ENCODE measurements around the gene NDUFAF2. TPM values are rescaled to one million over a fixed set of nuclear protein-coding genes. Genes with fewer than 3 reads are reported as not detected.

The NDUFAF2 gene
- total and polyA plus RNA-seq, 2 experiments from 2014 or later = 28.8 to 51.2 TPM

GRCh38 chr5:60958088-60958487 is 13.1 kb downstream of the NDUFAF2 start:
- Histone ChIP-seq H3K36me3 (no peaks in the 10 kb centered on the region), H3K27me3 (no peaks in the 10 kb centered on the region), H3K9me3 (ENCODE audit: low read depth) (no peaks in the 10 kb centered on the region), H3K4me3 (no peak overlapping the region), H3K4me1 (ENCODE audit: low read depth) (no peaks in the 10 kb centered on the region), H3K27ac (no peak overlapping the region)
- DNase-seq (ENCODE audit: low read depth in 1 of 2, low spot score in 1 of 2) = no peak
- no peak for TF ChIP-seq CTCF (IDR thresholded peaks at IDR 0.05; ENCODE audit: low read depth, low read length)

- Histone ChIP-seq H3K27ac (no peak overlapping the region), H3K4me3 (no peak overlapping the region), H3K4me1 (ENCODE audit: low read depth) (no peaks in the 10 kb centered on the region), H3K9me3 (ENCODE audit: low read depth) (no peaks in the 10 kb centered on the region), H3K36me3 (no peaks in the 10 kb centered on the region), H3K27me3 (no peaks in the 10 kb centered on the region)
- TF ChIP-seq CTCF (IDR thresholded peaks at IDR 0.05; ENCODE audit: low read depth, low read length) = no peak
- no peak for DNase-seq (ENCODE audit: low read depth in 1 of 2, low spot score in 1 of 2)
Observed at GRCh38 chr5:60958712-60959111, 13.7 kb downstream of the NDUFAF2 start.

- Histone ChIP-seq H3K9me3 (ENCODE audit: low read depth) (no peaks in the 10 kb centered on the region), H3K36me3 (no peaks in the 10 kb centered on the region), H3K4me3 (no peak overlapping the region), H3K27ac (no peak overlapping the region), H3K4me1 (ENCODE audit: low read depth) (no peaks in the 10 kb centered on the region), H3K27me3 (no peaks in the 10 kb centered on the region)
- peak; percentile 26 for TF ChIP-seq CTCF (IDR thresholded peaks at IDR 0.05; ENCODE audit: low read depth, low read length)
- peak in 1 of 2 donors; percentile 50 for DNase-seq (ENCODE audit: low read depth in 1 of 2, low spot score in 1 of 2)
Observed at GRCh38 chr5:60959156-60959555, 14.2 kb downstream of the NDUFAF2 start.

GRCh38 chr5:60960591-60960990 is 15.6 kb downstream of the NDUFAF2 start:
- Histone ChIP-seq H3K27me3 (no peaks in the 10 kb centered on the region), H3K27ac (no peak overlapping the region), H3K4me3 (no peak overlapping the region), H3K9me3 (ENCODE audit: low read depth) (no peaks in the 10 kb centered on the region), H3K4me1 (ENCODE audit: low read depth) (no peaks in the 10 kb centered on the region), H3K36me3 (no peaks in the 10 kb centered on the region)
- TF ChIP-seq CTCF (IDR thresholded peaks at IDR 0.05; ENCODE audit: low read depth, low read length) = peak; percentile 70
- DNase-seq (ENCODE audit: low read depth in 1 of 2, low spot score in 1 of 2) = peak; percentile 5 to 42

GRCh38 chr5:60961685-60962084 is 16.7 kb downstream of the NDUFAF2 start:
- H3K36me3 ChIP-seq = no peaks in the 10 kb centered on the region
- no peak for TF ChIP-seq CTCF (IDR thresholded peaks at IDR 0.05; ENCODE audit: low read depth, low read length)
- no peaks in the 10 kb centered on the region for H3K4me1 ChIP-seq (ENCODE audit: low read depth)
- peak in 1 of 2 donors; percentile 68 for DNase-seq (ENCODE audit: low read depth in 1 of 2, low spot score in 1 of 2)
- no peak overlapping the region for H3K4me3 ChIP-seq
- H3K9me3 ChIP-seq (ENCODE audit: low read depth) = no peaks in the 10 kb centered on the region
- no peaks in the 10 kb centered on the region for H3K27me3 ChIP-seq
- no peak overlapping the region for H3K27ac ChIP-seq

GRCh38 chr5:60972231-60972630 is 27.2 kb downstream of the NDUFAF2 start:
- DNase-seq (ENCODE audit: low read depth in 1 of 2, low spot score in 1 of 2) = no peak
- Histone ChIP-seq H3K4me3 (no peak overlapping the region), H3K36me3 (no peaks in the 10 kb centered on the region), H3K27ac (no peak overlapping the region), H3K4me1 (ENCODE audit: low read depth) (no peaks in the 10 kb centered on the region), H3K27me3 (no peaks in the 10 kb centered on the region), H3K9me3 (ENCODE audit: low read depth) (no peaks in the 10 kb centered on the region)
- TF ChIP-seq CTCF (IDR thresholded peaks at IDR 0.05; ENCODE audit: low read depth, low read length) = no peak
